Liver (tissue), 3 donors: ENCODE data around the gene ZNF597.
"Not testable (repeated sequence)": the region's sequence is repeated elsewhere in the genome, so short reads cannot be mapped to it uniquely, and the experiment has no call there.

Experiments
- EGR1 ChIP-seq, 2 donors: IDR thresholded peaks; 2 replicates each; pipeline ENCODE4 v1.6.1; 2016 to 2018; ENCODE audit warnings: antibody characterized with exemption in 2 of 2, low read depth in 2 of 2
- HNF4A ChIP-seq, 2 donors: conservative IDR thresholded peaks; 2 replicates each; pipeline ENCODE4 v1.6.1; 2016; ENCODE audit warnings: antibody characterized with exemption in 2 of 2, mild to moderate bottlenecking in 2 of 2
- HNF4G ChIP-seq: IDR thresholded peaks from 2 replicates; pipeline ENCODE4 v1.6.1; 2016; ENCODE audit warnings: antibody characterized with exemption
- RAD21 ChIP-seq, 2 donors: IDR thresholded peaks; 2 replicates each; pipeline ENCODE4 v1.6.1; 2016; ENCODE audit warnings: antibody characterized with exemption in 2 of 2, mild to moderate bottlenecking in 2 of 2
- SP1 ChIP-seq: IDR thresholded peaks from 2 replicates; pipeline ENCODE4 v1.6.1; 2018; ENCODE audit warnings: antibody characterized with exemption, mild to moderate bottlenecking
- TAF1 ChIP-seq: conservative IDR thresholded peaks from 2 replicates; pipeline ENCODE4 v1.6.1; 2016; ENCODE audit warnings: antibody characterized with exemption, mild to moderate bottlenecking
- YY1 ChIP-seq: IDR thresholded peaks from 2 replicates; pipeline ENCODE4 v1.6.1; 2016; ENCODE audit warnings: antibody characterized with exemption, mild to moderate bottlenecking
- TF ChIP-seq, protein P1 (sequence below): IDR thresholded peaks from 2 replicates; pipeline ENCODE4 v1.6.1; 2016; ENCODE audit warnings: antibody characterized with exemption, mild to moderate bottlenecking
- TF ChIP-seq, protein P2 (sequence below): fragments of 150-350 bp; IDR thresholded peaks from 2 replicates; pipeline ENCODE4 v1.5.1; 2017; ENCODE audit warnings: improper control_type of control experiment, low read depth, low read length; ENCODE audit not compliant: missing input control
- TF ChIP-seq, protein P3 (sequence below): IDR thresholded peaks from 2 replicates; pipeline ENCODE4 v1.6.1; 2016; ENCODE audit warnings: antibody characterized with exemption
- TF ChIP-seq, protein P4 (sequence below): IDR thresholded peaks from 2 replicates; pipeline ENCODE4 v1.6.1; 2016; ENCODE audit warnings: antibody characterized with exemption
- donor health status: healthy.
- donor health status: healthy.

DNA sequence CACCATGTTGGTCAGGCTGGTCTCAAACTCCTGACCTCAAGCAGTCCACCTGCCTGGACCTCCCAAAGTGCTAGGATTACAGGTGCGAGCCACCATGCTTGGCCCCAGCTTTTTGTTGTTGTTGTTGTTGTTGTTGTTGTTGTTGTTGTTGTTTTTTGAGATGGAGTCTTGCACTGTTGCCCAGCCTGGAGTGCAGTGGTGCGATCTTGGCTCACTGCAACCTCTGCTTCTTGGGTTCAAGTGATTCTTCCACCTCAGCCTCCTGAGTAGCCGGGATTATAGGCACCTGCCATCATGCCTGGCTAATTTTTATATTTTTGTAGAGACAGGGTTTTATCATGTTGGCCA is 30.3 kb upstream of the ZNF597 start:
- TF ChIP-seq, protein P1, sequence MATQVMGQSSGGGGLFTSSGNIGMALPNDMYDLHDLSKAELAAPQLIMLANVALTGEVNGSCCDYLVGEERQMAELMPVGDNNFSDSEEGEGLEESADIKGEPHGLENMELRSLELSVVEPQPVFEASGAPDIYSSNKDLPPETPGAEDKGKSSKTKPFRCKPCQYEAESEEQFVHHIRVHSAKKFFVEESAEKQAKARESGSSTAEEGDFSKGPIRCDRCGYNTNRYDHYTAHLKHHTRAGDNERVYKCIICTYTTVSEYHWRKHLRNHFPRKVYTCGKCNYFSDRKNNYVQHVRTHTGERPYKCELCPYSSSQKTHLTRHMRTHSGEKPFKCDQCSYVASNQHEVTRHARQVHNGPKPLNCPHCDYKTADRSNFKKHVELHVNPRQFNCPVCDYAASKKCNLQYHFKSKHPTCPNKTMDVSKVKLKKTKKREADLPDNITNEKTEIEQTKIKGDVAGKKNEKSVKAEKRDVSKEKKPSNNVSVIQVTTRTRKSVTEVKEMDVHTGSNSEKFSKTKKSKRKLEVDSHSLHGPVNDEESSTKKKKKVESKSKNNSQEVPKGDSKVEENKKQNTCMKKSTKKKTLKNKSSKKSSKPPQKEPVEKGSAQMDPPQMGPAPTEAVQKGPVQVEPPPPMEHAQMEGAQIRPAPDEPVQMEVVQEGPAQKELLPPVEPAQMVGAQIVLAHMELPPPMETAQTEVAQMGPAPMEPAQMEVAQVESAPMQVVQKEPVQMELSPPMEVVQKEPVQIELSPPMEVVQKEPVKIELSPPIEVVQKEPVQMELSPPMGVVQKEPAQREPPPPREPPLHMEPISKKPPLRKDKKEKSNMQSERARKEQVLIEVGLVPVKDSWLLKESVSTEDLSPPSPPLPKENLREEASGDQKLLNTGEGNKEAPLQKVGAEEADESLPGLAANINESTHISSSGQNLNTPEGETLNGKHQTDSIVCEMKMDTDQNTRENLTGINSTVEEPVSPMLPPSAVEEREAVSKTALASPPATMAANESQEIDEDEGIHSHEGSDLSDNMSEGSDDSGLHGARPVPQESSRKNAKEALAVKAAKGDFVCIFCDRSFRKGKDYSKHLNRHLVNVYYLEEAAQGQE = not testable (repeated sequence)
- TF ChIP-seq, protein P2, sequence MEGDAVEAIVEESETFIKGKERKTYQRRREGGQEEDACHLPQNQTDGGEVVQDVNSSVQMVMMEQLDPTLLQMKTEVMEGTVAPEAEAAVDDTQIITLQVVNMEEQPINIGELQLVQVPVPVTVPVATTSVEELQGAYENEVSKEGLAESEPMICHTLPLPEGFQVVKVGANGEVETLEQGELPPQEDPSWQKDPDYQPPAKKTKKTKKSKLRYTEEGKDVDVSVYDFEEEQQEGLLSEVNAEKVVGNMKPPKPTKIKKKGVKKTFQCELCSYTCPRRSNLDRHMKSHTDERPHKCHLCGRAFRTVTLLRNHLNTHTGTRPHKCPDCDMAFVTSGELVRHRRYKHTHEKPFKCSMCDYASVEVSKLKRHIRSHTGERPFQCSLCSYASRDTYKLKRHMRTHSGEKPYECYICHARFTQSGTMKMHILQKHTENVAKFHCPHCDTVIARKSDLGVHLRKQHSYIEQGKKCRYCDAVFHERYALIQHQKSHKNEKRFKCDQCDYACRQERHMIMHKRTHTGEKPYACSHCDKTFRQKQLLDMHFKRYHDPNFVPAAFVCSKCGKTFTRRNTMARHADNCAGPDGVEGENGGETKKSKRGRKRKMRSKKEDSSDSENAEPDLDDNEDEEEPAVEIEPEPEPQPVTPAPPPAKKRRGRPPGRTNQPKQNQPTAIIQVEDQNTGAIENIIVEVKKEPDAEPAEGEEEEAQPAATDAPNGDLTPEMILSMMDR = not testable (repeated sequence)
- not testable (repeated sequence) for TF ChIP-seq RAD21 (IDR thresholded peaks at IDR 0.05); HNF4G; HNF4A (conservative IDR thresholded peaks at IDR 0.05); SP1; TAF1; YY1; EGR1 (IDR thresholded peaks at IDR 0.05; ENCODE audit: low read depth in 2 of 2)
- TF ChIP-seq, protein P3, sequence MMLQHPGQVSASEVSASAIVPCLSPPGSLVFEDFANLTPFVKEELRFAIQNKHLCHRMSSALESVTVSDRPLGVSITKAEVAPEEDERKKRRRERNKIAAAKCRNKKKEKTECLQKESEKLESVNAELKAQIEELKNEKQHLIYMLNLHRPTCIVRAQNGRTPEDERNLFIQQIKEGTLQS = not testable (repeated sequence)
- TF ChIP-seq, protein P4, sequence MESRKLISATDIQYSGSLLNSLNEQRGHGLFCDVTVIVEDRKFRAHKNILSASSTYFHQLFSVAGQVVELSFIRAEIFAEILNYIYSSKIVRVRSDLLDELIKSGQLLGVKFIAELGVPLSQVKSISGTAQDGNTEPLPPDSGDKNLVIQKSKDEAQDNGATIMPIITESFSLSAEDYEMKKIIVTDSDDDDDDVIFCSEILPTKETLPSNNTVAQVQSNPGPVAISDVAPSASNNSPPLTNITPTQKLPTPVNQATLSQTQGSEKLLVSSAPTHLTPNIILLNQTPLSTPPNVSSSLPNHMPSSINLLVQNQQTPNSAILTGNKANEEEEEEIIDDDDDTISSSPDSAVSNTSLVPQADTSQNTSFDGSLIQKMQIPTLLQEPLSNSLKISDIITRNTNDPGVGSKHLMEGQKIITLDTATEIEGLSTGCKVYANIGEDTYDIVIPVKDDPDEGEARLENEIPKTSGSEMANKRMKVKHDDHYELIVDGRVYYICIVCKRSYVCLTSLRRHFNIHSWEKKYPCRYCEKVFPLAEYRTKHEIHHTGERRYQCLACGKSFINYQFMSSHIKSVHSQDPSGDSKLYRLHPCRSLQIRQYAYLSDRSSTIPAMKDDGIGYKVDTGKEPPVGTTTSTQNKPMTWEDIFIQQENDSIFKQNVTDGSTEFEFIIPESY = not testable (repeated sequence)
